Posterior vena cava (tissue), 2 donors: ENCODE measurements around the gene PPP2R1A. TPM values are rescaled to one million over a fixed set of nuclear protein-coding genes. Genes with fewer than 3 reads are reported as not detected.
"Not testable (repeated sequence)": the region's sequence is repeated elsewhere in the genome, so short reads cannot be mapped to it uniquely, and the experiment has no call there.

Experiments used
- DNase-seq: peaks from one replicate; pipeline ENCODE4 v3.0.0-alpha.2; 2020; ENCODE audit warnings: low spot score
- intact Hi-C, 2 donors: fragments of 100-400 bp; cut with DNase I; formaldehyde crosslinking; loops; one replicate each; pipeline versions ENCODE4 v1.14.1 to v1.14.2; 2022 to 2023
- total RNA-seq, 2 donors: library from RNA; stranded (reverse); fragmentation: NEBNext Ultra II Directional; extraction: Animal tissue kit (Norgen Biotek cat#: 25700); gene quantifications; one replicate each; pipeline ENCODE4 v1.2.1, GENCODE V29; 2021
- donor health status: DM: yes; HTN: yes; CAD: no.
- donor health status: DM: yes; HTN: yes; CAD: no.

Gene PPP2R1A
- total RNA-seq, 2 donors from 2014 or later = 164 to 207 TPM

DNA sequence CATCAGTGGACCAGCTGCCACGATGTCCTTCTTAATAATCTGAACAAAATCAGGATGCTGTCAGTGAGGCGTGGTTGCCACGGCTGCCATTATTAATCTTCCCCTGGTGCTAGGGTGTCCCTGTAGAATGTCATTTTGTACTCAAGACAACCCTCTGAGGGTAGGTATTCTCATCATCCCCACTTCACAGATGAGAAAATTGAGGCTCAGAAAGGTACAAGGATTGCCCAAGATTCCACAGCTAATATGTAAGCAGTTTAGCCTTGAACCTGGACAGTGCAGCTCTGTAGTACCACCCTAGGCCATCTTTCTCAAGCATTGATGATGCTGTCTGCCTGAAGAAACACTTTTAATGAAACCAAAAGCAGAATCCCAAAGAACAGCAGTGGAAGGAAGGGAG lies 8.1 kb downstream of the PPP2R1A start:
- no peak for DNase-seq
- intact Hi-C loops = no loop called here

DNA sequence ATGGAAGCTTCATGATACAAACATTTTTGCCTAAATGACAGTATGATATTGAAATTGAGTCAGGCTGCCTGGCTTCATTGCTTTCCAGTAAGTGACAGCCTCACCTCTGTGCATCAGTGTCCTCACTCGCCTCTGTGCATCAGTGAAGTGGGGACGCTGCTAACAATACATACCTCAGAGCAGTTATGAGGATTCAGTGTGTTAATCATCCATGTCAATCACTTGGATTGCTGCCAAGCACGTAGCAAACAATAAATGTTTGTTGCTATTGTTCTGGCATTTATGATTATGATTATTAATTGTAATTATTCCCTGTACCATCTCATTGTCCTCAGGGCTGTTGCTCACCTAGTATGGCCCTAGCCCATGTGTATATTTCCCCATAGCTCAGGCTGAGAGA lies 8.8 kb downstream of the PPP2R1A start:
- no peak for DNase-seq
- intact Hi-C loops = no loop called here

DNA sequence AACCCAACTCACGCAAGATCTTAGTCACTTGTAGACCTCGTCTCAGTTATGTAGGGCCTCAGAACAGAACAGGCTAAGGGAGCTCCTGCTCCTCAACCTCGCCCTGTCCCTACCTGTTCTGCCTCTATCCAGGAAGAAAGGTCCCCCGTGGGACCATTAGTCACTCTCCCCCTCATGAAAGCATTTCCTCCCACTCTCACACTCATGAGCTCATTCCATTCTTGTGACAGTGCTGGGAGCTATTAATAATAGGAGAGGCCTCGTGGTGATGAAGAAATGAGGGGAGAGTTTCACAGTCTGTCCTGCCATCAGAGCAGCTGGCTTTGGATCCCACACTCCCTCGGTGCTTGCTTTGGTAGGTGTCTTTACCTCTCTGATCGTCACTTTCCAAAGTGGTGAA lies 10.2 kb downstream of the PPP2R1A start:
- no peak for DNase-seq
- intact Hi-C loops = no loop called here

DNA sequence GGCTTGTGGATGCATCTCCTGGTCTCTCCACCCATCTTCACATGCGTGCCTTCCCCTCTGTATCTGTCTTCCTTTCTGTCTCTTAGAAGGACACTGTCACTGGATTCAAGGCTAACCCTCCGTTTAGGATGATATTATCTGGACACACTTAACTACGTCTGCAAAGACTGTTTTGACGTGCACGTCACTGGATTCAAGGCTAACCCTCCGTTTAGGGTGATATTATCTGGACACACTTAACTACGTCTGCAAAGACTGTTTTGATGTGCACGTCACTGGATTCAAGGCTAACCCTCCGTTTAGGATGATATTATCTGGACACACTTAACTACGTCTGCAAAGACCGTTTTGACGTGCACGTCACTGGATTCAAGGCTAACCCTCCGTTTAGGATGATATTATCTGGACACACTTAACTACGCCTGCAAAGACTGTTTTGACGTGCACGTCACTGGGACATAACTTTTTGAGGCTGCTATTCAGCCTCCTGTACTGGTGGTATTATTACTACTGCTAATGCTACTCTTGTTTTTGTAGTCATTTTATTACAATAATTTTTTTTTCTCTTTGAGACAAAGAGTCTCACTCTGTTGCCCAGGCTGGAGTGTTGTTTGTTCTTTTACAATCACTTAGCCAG lies 11.0 kb downstream of the PPP2R1A start:
- intact Hi-C loops, DNase-seq: not testable (repeated sequence)

DNA sequence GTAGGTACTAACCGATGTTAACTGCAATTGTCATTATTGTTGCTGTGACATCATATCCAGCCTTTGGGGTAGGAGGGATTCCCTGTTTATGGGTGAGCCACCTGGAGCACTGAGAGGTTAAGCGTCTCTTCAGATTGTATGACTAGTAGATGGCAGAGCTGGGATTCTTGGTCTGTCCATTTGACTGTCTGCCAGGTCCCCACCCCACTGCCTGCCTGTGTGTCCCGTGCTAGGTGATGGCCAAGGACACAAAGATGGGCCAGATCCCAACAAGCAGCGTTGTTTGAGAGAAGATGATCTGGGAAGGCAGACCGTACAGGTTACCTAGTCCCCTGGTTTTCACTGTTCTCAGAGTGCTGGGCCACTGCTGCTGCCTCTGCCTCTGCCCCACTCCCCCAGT lies 16.6 kb downstream of the PPP2R1A start:
- peak; percentile 28 for DNase-seq
- intact Hi-C loops = no loop called here

DNA sequence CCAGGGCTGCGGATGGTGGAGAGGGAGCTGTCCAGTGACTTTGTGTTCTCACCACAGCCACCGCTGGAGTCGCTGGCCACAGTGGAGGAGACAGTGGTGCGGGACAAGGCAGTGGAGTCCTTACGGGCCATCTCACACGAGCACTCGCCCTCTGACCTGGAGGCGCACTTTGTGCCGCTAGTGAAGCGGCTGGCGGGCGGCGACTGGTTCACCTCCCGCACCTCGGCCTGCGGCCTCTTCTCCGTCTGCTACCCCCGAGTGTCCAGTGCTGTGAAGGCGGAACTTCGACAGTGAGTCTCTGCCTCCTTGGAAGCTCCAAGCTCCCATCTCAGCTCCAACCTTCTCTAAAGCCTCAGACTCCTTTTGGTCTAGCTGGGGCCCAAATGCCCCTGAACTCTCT lies 21.4 kb downstream of the PPP2R1A start:
- no peak for DNase-seq
- intact Hi-C loops = no loop called here

DNA sequence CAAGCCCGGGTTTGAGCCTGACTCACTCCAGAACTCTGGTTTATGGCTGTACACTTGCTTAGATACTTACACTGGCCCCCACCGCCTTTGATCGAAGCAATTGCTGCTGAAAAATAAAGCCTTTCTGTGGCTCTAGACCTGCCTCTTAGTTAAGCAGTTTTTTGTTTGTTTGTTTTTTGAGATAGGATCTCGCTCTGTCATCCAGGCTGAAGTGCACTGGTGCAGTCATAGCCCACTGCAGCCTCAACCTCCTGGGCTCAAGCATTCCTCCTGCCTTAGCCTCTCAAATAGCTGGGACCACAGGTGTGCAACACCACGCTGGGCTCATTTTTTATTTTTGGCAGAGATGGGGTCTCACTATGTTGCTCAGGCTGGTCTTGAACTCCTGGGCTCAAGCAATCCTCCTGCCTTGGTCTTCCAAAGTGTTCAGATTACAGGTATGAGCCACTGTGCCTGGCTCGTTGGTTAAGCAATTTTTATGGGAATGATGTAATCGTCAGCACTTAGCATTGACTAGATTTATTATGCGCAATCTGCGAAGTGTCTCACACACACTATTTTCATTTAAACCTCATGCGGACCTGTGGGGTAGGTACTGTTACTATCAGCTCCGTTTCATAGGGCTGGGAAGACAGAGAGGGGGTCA lies 22.2 kb downstream of the PPP2R1A start:
- intact Hi-C loops = no loop called here
- no peak for DNase-seq

DNA sequence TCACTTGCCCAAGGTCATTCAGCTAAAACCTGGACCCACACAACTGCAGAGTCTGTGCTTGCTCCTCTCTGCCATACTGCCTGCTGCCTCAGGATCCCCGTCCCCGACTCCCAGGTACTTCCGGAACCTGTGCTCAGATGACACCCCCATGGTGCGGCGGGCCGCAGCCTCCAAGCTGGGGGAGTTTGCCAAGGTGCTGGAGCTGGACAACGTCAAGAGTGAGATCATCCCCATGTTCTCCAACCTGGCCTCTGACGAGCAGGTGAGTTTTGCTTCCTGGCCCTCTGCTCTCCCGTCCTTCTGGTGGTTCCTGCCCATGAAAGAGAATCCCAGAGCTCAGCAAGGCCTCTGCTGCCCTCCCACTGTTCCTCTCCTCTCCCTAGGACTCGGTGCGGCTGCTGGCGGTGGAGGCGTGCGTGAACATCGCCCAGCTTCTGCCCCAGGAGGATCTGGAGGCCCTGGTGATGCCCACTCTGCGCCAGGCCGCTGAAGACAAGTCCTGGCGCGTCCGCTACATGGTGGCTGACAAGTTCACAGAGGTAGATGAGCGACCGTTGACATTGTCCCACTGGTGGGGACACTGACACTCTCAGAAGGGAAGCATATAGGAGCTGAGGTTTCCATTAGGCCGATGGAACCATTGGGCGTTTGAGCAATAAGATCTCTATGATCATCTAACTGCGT lies 22.9 kb downstream of the PPP2R1A start:
- DNase-seq = no peak
- intact Hi-C loops = no loop called here

DNA sequence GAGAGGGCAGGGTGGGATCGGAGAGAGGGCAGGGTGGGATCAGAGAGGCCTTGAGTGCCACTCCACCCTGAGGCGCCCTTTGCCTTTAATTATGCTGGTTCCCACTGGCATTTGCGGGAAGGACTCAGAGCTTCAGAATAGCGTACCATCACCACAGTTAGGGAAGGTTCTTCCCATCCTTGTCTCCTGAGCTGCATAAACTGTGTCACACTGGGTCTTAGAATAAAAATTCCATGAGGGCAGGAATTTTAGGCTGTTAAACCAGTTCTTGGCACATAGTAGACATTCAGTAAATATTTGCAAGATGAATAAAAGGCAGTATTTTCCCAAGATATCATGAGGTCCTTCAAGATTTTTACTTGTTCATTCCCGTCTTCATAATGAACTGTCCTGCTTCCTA lies 24.4 kb downstream of the PPP2R1A start:
- intact Hi-C loops = no loop called here
- DNase-seq = no peak

DNA sequence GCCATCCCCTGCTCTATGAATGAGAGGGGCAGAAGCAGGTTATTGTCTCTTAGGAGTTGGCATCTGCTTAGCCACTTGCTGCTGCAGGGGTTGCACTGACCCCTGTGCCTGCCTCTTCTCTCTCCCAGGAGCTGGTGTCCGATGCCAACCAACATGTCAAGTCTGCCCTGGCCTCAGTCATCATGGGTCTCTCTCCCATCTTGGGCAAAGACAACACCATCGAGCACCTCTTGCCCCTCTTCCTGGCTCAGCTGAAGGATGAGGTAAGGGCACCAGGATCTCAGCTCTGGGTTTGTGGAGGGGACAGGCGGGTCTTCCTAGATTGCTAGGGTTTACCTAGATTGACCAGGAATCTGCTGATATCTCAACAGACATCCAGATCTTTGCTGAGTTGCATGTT lies 26.5 kb downstream of the PPP2R1A start:
- intact Hi-C loops = no loop called here

DNA sequence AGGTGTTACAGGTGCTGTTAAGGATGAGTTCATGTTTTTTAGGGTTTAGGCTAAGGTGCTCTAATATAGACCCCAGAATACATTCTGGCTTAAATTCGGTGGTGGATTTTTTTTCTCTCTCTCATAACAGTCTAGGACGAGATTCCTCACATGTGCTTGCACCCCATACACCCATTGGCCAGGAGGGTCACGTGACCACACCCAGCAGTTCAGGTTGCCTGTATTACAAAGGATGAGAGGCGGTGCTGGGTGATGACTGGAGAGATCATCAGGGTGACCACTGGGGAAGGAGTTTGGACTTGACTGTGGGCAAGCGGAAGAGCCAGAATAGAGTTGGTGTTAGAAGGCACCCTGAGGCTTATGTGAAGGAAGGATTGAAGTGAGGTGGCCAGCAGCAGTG lies 27.7 kb downstream of the PPP2R1A start:
- no peak for DNase-seq

More for the DNA sequence above, 26.5 kb downstream of the PPP2R1A start:
- no peak for DNase-seq

DNA sequence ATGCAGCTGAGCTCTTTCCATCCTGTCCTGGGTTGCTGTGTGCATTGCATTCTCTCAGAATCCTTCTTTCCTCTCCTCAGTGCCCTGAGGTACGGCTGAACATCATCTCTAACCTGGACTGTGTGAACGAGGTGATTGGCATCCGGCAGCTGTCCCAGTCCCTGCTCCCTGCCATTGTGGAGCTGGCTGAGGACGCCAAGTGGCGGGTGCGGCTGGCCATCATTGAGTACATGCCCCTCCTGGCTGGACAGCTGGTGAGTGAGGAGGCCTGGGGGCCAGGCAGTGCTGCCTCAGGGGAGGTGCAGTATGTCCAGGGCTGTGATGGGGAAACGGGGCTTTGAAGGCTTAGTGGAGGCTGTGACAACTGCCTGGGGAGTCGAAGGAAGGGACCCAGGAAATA lies 29.8 kb downstream of the PPP2R1A start:
- DNase-seq = no peak
- intact Hi-C loops = no loop called here

More for the DNA sequence above, 27.7 kb downstream of the PPP2R1A start:
- intact Hi-C loops = no loop called here

DNA sequence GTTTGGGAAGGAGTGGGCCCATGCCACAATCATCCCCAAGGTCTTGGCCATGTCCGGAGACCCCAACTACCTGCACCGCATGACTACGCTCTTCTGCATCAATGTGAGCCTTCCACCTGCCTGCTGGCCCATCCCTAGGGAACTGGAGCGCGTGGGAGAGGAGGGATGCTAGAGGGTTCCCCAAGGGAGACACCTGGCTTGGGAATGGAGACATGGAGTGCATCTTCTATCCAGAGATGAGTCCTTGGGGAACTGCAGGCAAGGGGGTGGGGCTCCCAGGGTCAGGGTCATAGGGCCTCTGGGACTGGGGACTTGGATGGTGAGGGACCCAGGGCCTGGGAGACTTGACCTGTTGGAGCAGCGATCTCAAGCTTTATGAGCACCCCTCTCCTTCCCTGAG lies 31.2 kb downstream of the PPP2R1A start:
- intact Hi-C loops = no loop called here
- DNase-seq = no peak

DNA sequence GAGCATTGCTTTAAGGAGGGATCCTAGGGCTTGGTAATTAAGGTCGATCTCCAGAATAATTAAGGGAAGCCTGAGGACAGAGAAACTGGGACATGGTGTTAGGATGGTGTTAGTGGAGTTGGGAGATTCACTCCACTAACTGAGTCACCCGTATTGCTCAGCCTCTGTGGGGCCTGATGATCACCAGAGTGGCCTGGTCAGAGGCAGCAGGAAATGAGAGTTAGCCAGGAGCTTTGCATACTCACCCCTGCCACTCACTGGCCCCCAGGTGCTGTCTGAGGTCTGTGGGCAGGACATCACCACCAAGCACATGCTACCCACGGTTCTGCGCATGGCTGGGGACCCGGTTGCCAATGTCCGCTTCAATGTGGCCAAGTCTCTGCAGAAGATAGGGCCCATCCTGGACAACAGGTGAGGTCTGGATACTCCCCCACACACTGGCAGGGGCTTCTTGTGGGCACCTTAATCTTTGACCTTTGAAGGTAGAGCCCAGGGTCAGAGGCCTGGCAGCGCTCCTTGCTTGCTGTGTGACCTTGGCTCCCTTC lies 32.1 kb downstream of the PPP2R1A start:
- DNase-seq = no peak
- intact Hi-C loops = no loop called here

DNA sequence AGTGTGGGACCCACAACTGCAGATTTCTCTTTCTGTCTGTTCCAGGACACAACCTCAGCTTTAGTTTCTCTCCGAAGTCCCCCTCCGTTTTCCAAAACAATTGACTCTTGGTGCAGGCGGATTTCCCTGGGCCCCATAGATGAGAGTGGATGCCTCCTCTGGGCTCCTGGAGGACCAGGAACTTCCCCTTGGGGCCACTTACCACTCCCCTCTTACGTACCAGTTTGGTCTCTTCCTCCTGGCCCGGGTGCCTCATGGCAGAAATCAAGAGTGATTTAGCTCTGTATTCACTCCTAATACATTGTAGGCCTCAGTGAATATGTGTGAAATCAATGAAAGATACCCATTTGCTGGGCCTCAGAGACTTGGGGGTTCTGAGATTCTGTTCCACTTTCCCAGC lies 34.4 kb downstream of the PPP2R1A start:
- DNase-seq = no peak
- intact Hi-C loops = no loop called here

DNA sequence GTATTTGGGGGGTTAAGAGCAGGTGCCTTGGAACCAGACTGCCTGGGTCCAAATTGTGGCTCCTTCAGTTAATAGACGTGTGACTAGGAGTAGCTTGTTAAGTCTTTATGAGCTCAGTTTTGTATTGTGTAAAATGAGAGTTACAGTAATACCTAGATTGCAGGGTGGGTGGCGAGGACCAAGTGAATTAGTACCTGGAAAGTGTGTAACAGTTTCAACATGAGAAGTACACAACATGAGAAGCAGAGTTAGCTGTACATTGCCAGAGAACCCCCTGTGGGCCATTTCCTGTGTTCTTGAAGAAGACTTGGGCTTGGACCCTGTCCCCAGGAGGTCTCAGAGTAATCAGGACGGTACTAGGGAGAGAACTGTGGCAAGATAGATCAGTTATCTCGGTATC lies 36.8 kb downstream of the PPP2R1A start:
- no peak for DNase-seq
- intact Hi-C loops = no loop called here

DNA sequence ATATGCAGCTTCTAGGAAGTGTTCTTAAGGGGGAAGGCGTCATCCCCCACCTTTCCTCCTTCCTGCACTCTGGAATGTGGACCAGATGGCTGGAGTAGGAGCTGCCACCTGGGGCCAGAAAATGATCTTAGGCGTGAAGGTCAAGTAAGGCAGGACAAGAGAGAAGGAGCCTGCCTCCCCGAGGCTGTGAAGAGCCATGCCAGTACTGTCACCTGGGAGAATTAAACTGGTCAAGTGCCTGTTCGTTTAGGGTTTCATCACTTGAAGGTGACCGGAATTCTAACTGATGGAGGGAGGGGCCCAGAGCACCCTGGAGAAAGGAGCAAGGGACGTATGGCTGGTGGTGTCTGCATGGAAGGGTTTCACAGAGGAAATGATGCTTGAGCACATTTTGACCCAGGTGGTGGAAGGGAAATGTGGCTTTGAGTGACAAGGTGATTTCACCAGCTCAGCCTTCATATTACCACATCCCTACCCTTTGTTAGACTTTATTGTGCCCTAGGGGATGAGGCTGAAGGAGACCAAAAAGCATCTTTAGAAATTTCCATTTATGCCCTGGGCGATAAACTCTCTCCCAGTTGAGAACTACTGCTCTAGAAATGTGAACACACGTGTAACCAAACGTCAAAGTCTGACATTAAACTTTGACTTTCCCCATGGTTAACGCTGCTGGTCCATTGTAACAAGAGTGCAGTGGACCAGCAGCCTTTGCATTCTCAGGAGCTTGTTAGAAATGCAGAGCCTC lies 37.5 kb downstream of the PPP2R1A start:
- no peak for DNase-seq
- intact Hi-C loops = no loop called here

DNA sequence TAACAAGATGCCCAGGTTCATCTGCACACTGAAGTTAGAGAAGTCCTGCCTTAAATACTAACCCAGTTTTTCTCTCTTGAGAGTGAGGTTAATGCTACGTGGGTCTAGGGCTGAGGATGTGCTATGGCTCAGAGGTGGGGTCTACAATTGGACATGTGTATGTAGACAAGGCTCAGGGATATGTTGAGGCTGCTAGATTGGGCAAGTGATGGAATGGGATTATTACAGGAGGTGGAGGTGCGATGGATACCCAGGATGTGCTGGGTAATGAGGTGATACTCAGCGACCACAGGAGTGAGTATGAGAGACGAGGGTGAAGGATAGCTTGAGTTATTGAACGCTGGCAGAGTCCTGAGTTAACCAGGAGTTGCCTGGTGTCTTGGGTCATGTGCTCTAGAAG lies 38.1 kb downstream of the PPP2R1A start:
- DNase-seq = no peak

DNA sequence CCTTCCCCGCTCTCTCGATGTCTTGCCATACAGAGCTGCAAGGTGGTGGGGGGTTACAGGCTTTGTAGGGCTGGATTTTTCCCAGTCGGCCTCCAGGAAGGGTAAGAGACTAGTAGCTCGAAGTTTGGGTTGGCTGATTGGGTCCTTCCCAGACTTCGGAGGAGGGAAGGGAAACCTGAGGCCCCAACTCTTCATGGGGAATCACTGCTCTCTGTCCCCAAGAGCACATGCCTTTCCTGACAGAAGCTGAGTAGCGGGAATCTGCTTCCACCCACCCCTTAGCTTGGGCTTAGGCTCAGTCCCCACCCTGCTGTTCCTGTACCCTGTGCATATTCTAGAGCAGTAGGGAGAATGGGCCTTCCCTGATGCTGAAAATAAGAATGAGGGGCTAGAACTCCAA lies 39.7 kb downstream of the PPP2R1A start:
- intact Hi-C loops = no loop called here
- DNase-seq = no peak

More for the DNA sequence above, 38.1 kb downstream of the PPP2R1A start:
- intact Hi-C loops = no loop called here

DNA sequence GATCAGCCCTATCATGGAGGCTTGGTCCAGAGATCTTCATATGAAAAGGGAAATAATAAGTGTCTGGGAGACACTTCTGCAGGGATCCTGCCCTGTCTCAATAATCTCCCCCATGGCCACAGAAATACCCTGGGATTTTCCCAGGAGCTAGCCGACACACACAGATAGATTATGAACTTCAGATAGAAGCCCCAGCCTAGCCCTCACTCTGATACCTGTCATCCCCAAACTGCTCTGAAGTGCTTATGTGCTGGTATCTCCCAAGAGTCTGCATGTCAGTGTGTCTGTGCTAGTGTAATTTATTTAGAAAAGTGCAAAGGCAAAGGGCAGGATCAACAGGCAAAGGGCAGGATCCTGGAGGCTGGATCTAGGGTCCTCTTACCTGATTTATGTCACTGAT lies 40.8 kb downstream of the PPP2R1A start:
- no peak for DNase-seq
- intact Hi-C loops = no loop called here
